Measurements from ENCODE around the gene ZPLD1. TPM values are rescaled to one million over a fixed set of nuclear protein-coding genes. Genes with fewer than 3 reads are reported as not detected.

Gene ZPLD1
- total and polyA plus RNA-seq, 2 of the 4 experiments (the other 2 are of a cell fraction): under 0.01 to 0.03 TPM

GRCh38 chr3:102514241-102514640 is 79.4 kb downstream of the ZPLD1 start:
- Histone ChIP-seq H3K4me3 (ENCODE audit: insufficient read depth, low read depth, low read length) (no peak overlapping the region), H3K14ac (replicated peaks; ENCODE audit: low read depth, low read length) (no peak overlapping the region), H3K9me1 (ENCODE audit: insufficient read depth, low read length) (no peaks in the 10 kb centered on the region), H2BK120ac (ENCODE audit: low read depth, low read length) (no peak overlapping the region), H3K9me3 (ENCODE audit: control insufficient read depth, insufficient read depth, low read length) (no peaks in the 10 kb centered on the region), H3K36me3 (ENCODE audit: control insufficient read depth, insufficient read depth, low read length) (no peaks in the 10 kb centered on the region), H4K5ac (ENCODE audit: low read depth, low read length) (no peak overlapping the region), H3K79me1 (ENCODE audit: low read depth in 1 of 2, low read length in 2 of 2) (no peaks in the 10 kb centered on the region), H3K4ac (ENCODE audit: low read depth, low read length) (no peak overlapping the region), H3K9ac (ENCODE audit: low read depth, low read length) (no peak overlapping the region), H2AK9ac (replicated peaks; ENCODE audit: low read depth, low read length, poor library complexity) (no peak overlapping the region), H4K20me1 (ENCODE audit: insufficient read depth, low read length) (no peaks in the 10 kb centered on the region), H3K4me2 (ENCODE audit: low read depth, low read length) (no peak overlapping the region), H4K8ac (ENCODE audit: low read depth in 2 of 2, low read length in 2 of 2) (no peak overlapping the region), H4K91ac (ENCODE audit: insufficient read depth, low read depth, low read length) (no peak overlapping the region), H2AFZ (replicated peaks; ENCODE audit: low read length, poor library complexity) (no peak overlapping the region), H2BK20ac (ENCODE audit: low read depth, low read length) (no peak overlapping the region), H3K56ac (ENCODE audit: extremely low read depth, insufficient read depth, low read length) (no peak overlapping the region), H2BK5ac (ENCODE audit: low read depth, low read length, poor library complexity, severe bottlenecking) (no peak overlapping the region), H2AK5ac (ENCODE audit: low read depth, low read length) (no peak overlapping the region), H3K4me1 (ENCODE audit: control insufficient read depth, insufficient read depth, low read length) (no peaks in the 10 kb centered on the region), H2BK15ac (ENCODE audit: low read depth, low read length) (no peak overlapping the region), H3K23ac (ENCODE audit: low read depth, low read length) (no peak overlapping the region), H3K27ac (ENCODE audit: insufficient read depth, low read length) (no peak overlapping the region), H3K27me3 (ENCODE audit: control insufficient read depth, insufficient read depth, low read length) (no peaks in the 10 kb centered on the region), H3K18ac (ENCODE audit: low read depth, low read length) (no peak overlapping the region)
- BruUV-seq (replicated peaks): no TSS peak
- dilution Hi-C loops (cut with HindIII; ENCODE audit: low sequenced_read_pairs, unreplicated experiment) (no loop called here), in situ Hi-C loops (cut with MboI; ENCODE audit: low sequenced_read_pairs) (no loop called here), intact Hi-C loops (cut with micrococcal nuclease) (no loop called here)
- POLR2A ChIA-PET (ENCODE audit: unreplicated experiment): no interaction called here
- TF ChIP-seq CEBPB (IDR thresholded peaks at IDR 0.05; ENCODE audit: low read depth, low read length): no peak
- no peak for TF ChIP-seq RCOR1 (IDR thresholded peaks at IDR 0.05; ENCODE audit: insufficient replicate concordance, low read length)
- no peak for TF ChIP-seq MAZ (IDR thresholded peaks at IDR 0.05; ENCODE audit: borderline replicate concordance, low read depth, low read length)
- no peak for TF ChIP-seq CHD1 (IDR thresholded peaks at IDR 0.05; ENCODE audit: low read depth, low read length)
- no peak for TF ChIP-seq MAFK (IDR thresholded peaks at IDR 0.05; ENCODE audit: low read depth, low read length)
- TF ChIP-seq FOS (IDR thresholded peaks at IDR 0.05; ENCODE audit: low read depth, low read length): no peak
- no peak for TF ChIP-seq RFX5 (IDR thresholded peaks at IDR 0.05; ENCODE audit: low read depth, low read length)
- CTCF ChIA-PET: interaction anchor here (0.6 kb wide), 1 partner anchor 1287 kb away, joined by 3 read pairs; no protein-coding TSS in a partner anchor
- no CpG with 5 or more reads among the region's 1 CpG for WGBS, 2 experiments (ENCODE audit: extremely low coverage in 2 of 2, insufficient read length in 1 of 2)
- DNase-seq (no peak), ATAC-seq (ENCODE audit: low read depth) (no peak)
